ENCODE measurements around the gene ECSIT.

Gene ECSIT

GRCh38 chr19:11549386-11549953 lies 20.5 kb upstream of the ECSIT start:
- no peak for DNase-seq

DNA sequence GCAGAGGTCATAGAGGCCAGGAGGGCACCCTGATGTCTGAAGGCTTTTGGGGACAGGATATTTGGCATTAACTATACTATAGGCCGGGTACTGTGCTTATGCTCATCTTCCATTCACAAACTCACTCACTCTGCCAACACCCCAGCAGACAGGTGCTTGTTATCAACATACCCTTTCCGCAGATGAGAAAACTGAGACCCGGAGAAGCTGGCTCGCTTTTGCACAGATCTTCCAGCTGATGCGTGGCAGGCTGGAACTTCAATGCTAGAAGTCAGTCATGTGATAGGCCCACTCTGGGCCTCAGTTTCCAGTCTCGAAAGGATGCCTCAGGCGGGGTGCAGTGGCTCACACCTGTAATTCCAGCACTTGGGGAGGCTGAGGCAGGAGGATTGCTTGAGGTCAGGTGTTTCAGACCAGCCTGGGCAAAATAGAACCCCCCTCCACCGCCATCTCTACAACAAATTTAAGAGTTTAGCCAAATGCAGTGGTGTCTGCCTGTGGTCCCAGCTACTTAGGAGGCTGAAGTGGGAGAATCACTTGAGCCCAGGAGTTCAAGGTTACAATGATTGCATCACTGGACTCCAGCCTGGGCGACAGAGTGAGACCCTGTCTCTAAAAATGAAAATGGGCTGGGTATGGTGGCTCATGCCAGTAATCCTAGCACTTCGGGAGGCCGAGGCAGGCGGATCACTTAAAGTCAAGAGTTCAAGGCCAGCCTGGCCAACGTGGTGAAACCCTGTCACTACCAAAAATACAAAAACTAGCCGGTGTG lies 19.2 kb upstream of the ECSIT start:
- no peak for DNase-seq

- no peak for DNase-seq
Observed at GRCh38 chr19:11541238-11541637, 12.3 kb upstream of the ECSIT start.

- DNase-seq: no peak
Observed at GRCh38 chr19:11540645-11541044, 11.7 kb upstream of the ECSIT start.

GRCh38 chr19:11539495-11540365 lies 10.8 kb upstream of the ECSIT start:
- DNase-seq: no peak

GRCh38 chr19:11538232-11539036 lies 9.5 kb upstream of the ECSIT start, which contains the start of gene CNN1:
TSS of gene CNN1 (plus strand) at chr19:11538851. CDS start at chr19:11538928, 77 bp downstream.
- DNase-seq: no peak

DNA sequence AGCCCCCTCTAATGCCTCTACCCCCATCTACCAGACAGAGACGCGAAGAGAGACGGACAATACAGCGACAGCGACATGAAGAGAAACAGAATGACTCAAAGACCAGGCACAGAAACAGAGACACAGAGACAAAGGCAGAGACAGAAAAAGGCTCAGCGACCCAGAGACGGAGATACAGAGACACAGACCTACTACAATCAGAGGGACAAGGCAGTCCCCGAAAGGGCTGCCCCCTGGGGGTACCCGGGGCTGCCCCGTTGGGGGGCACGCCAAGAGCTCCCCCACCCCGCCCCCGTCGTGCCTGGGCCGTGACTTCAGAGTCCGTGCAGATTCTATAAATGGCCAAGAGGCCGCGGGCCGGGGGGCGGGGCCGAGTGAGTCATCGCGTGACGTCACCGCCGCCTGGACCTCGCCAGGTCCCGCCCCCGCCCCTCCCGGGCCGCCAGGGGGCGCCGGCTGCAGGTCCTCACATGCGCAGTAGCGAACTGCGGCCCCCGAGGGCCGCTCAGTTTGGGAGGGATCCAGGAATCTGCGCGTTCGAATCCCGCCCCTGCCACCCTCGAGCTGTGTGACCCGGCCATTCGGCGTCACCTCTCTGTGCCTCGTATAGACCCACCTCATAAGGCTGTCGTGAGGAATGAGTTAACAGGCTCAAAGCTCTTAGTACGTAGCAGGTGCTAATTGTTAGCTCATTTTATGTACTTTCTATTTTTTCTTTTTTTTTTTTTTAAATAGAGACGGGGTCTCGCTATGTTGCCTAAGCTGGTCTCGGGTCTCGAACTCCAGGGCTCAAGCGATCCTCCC lies 7.1 kb upstream of the ECSIT start:
- peak; percentile 42 to 69 (median 64) for DNase-seq

- DNase-seq: no peak
Observed at GRCh38 chr19:11534948-11535347, 6.0 kb upstream of the ECSIT start.

- DNase-seq: no peak
Observed at GRCh38 chr19:11534538-11534937, 5.6 kb upstream of the ECSIT start.

DNA sequence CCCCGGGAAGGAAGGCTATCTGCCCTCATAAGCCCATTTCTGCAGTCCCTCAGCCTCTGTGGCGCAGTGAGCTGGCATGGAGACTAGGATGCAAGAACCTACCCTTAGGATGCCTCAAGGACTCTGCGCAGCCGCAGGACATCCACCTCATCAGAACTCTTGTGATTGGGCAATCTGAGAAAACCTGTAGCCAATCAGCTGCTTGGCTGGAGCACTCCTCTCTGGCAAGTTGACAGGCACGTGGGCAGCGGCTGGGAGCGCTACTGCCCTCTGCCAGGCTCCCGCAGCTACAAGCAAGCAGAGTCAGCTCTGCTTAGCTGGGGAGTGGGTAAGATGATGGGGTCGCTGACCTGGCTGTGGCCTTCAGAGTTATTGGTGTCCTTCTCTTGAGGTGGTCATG lies 1.5 kb upstream of the ECSIT start:
- peak in 1 of 4 experiments; percentile 9 for DNase-seq

GRCh38 chr19:11519138-11519537 lies 9.8 kb downstream of the ECSIT start:
- DNase-seq: no peak

DNA sequence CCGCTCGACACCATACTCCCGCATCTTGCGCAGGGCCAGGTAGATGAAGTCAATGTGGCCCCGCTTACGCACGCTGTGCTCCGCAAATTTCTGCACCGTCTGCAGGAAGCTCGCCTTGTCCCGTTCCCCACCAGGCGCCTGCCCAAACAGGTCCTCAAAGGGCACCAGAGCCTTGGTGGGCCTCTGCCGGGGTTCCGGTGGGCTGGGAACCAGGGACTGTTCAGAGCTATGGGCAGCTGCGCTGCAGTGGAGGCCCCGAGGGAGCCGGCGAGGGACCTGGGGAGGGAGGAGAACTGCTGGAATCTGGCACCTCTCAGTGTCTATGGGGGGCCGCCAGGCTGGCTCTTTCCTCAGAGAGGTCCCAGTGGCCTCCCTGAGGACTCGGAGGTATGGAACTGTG lies 15.0 kb downstream of the ECSIT start:
- DNase-seq: no peak

GRCh38 chr19:11510444-11510843 lies 18.5 kb downstream of the ECSIT start:
- no peak for DNase-seq

- DNase-seq: no peak
Observed at GRCh38 chr19:11507370-11508078, 21.4 kb downstream of the ECSIT start.

DNA sequence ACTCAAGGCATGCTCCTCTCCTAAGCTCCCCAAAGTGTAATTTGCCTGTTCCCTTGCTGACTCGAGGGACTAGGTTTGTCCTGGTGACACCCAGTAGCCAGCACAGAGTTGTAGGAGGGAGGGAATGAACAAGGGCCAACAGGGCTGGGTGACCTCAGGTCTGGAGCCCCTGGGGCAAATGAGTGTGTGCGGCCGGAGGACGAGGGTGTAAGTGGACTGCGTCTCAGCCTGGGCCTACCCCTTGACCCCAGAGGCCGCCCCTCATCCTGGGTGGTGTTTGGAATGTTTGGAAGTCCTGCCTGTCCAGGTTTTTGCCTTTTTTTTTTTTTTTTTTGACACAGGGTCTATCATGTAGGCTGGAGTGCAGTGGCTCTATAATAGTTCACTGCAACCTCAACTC lies 22.0 kb downstream of the ECSIT start:
- DNase-seq: no peak

DNA sequence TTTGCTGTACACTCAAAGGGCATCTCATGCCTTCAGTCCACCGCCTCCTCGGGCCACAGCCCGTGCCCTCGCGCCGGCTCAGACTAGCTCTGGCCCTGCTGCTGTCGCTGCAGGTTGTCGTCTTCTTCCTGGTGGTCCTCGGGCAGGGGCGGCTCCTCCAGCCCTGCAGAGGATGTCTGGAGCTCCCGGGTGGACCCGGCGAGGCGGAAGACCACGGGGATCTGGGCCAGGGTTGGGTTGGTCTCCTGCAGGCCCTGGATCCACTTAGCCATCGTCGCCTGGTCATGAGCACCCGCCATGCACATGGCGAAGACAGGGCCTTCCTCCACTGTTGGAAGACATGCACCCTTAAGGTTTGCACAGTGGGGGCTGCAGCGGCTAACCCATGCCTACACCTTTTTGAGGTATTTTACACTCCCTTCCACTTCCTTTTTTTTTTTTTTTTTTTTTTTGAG lies 22.8 kb downstream of the ECSIT start:
- no peak for DNase-seq

GRCh38 chr19:11505504-11506100 lies 23.3 kb downstream of the ECSIT start, which contains the start of gene ZNF653:
TSS of gene ZNF653 (minus strand) at chr19:11505839. CDS start at chr19:11505786, 53 bp downstream.
- DNase-seq: peak; percentile 83 to 91 (median 88)

GRCh38 chr19:11505032-11505503 lies 23.9 kb downstream of the ECSIT start:
- DNase-seq: peak; percentile 76 to 96 (median 86)

GRCh38 chr19:11504502-11505031 lies 24.4 kb downstream of the ECSIT start:
- DNase-seq: no peak

GRCh38 chr19:11499890-11500420 lies 29.0 kb downstream of the ECSIT start:
- DNase-seq: no peak
